SU-DHL-6 (cell line): ENCODE data around the gene NOC2L.

ENCODE experiments used
- H2AFZ ChIP-seq: fragments of 200-600 bp; sonication (generic); 2 replicates; pipeline ENCODE4 v1.6.1; 2014; ENCODE audit warnings: low read depth, mild to moderate bottlenecking, moderate library complexity, mixed read lengths, antibody characterized with exemption, low read length; ENCODE audit not compliant: severe bottlenecking
- H3F3A ChIP-seq: fragments of 200-600 bp; shearing (Covaris generic); 2 replicates; pipeline ENCODE4 v1.6.0; 2016; ENCODE audit warnings: antibody characterized with exemption, mild to moderate bottlenecking; ENCODE audit not compliant: insufficient read depth
- H3K27ac ChIP-seq: fragments of 200-600 bp; sonication (generic); 2 replicates; pipeline ENCODE4 v1.5.1; 2016; ENCODE audit warnings: low read depth, mild to moderate bottlenecking, low read length, moderate library complexity, mixed read lengths
- H3K27me3 ChIP-seq: fragments of 200-600 bp; sonication (generic), shearing (Covaris generic); 2 replicates; pipeline ENCODE4 v1.6.0; 2014; ENCODE audit warnings: mild to moderate bottlenecking, low read length
- H3K36me3 ChIP-seq: fragments of 200-600 bp; sonication (generic); 2 replicates; pipeline ENCODE4 v1.6.1; 2014; ENCODE audit warnings: mild to moderate bottlenecking, low read length, mixed read lengths
- H3K4me2 ChIP-seq: fragments of 300-600, 200-600 bp; shearing (Covaris generic), sonication (generic); 2 replicates; pipeline ENCODE4 v1.6.0; 2014; ENCODE audit warnings: low read length, low read depth, mild to moderate bottlenecking; ENCODE audit not compliant: poor library complexity, severe bottlenecking
- H3K4me3 ChIP-seq: fragments of 200-600 bp; sonication (generic); 2 replicates; pipeline ENCODE4 v1.5.1; 2014; ENCODE audit warnings: antibody characterized with exemption, low read length, mild to moderate bottlenecking, mixed read lengths; ENCODE audit not compliant: insufficient read depth, poor library complexity, severe bottlenecking
- H3K79me2 ChIP-seq: fragments of 200-600 bp; sonication (generic); 2 replicates; pipeline ENCODE4 v1.6.1; 2014; ENCODE audit warnings: mild to moderate bottlenecking, low read length, moderate library complexity; ENCODE audit not compliant: insufficient read depth
- H3K9ac ChIP-seq: fragments of 200-600 bp; sonication (generic); 2 replicates; pipeline ENCODE4 v1.7.0; 2014; ENCODE audit warnings: mild to moderate bottlenecking, low read length
- H3K9me2 ChIP-seq: fragments of 200-600 bp; sonication (generic); replicated peaks from 2 replicates; pipeline ENCODE4 v1.6.1; 2014; ENCODE audit warnings: low read length; ENCODE audit not compliant: insufficient read depth
- H3K9me3 ChIP-seq: fragments of 200-600 bp; sonication (generic); 2 replicates; pipeline ENCODE4 v1.6.1; 2014; ENCODE audit warnings: low read length, mixed read lengths; ENCODE audit not compliant: insufficient read depth
- H4K20me1 ChIP-seq: fragments of 200-600 bp; sonication (generic); 2 replicates; pipeline ENCODE4 v1.6.1; 2014; ENCODE audit warnings: low read depth, mild to moderate bottlenecking, antibody characterized with exemption, low read length, moderate library complexity, mixed read lengths
- EZH2phosphoT487 ChIP-seq: fragments of 200-600 bp; sonication (generic), shearing (Covaris generic); conservative IDR thresholded peaks from 2 replicates; pipeline ENCODE4 v1.6.1; 2018; ENCODE audit warnings: mild to moderate bottlenecking, antibody characterized with exemption, low read length, moderate library complexity, mixed read lengths
- TF ChIP-seq, protein P1 (sequence below): fragments of 200-600 bp; sonication (generic); IDR thresholded peaks from one replicate; pipeline ENCODE4 v1.5.1; 2017; ENCODE audit warnings: antibody characterized with exemption, mild to moderate bottlenecking, low read length, moderate library complexity; ENCODE audit not compliant: insufficient read depth, poor library complexity, severe bottlenecking

NOC2L gene

DNA sequence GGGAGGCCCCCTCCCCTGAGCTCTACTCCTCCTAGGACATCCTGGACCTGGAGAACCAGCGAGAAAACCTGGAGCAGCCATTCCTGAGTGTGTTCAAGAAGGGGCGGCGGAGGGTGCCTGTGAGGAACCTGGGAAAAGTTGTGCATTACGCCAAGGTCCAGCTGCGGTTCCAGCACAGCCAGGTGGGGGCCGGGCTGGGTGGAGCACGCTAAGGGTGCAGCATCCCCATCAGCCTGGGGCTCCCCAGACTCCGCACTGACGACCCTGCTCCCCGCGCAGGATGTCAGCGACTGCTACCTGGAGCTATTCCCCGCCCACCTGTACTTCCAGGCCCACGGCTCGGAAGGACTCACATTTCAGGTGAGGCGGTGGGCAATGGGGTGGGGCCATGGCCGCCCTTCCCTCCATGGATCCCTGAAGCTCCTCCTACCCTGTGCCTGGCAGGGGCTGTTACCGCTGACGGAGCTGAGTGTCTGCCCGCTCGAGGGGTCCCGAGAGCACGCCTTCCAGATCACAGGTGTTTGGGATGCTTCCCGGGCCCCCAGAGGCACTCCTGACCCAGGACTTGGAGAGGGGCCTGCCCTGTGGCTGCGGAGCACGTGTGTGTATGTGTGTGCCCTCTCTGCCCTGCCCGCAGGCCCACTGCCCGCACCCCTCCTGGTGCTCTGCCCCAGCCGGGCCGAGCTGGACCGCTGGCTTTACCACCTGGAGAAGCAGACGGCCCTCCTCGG is 11.4 kb upstream of the NOC2L start:
- Histone ChIP-seq H3K4me3 (no peak overlapping the region), H3K9me2 (no peaks in the 10 kb centered on the region), H4K20me1 (no peaks in the 10 kb centered on the region), H3K9ac (no peak overlapping the region), H3K27ac (no peak overlapping the region), H3F3A (no peaks in the 10 kb centered on the region), H3K27me3 (no peaks in the 10 kb centered on the region), H3K4me2 (no peak overlapping the region), H2AFZ (no peak overlapping the region), H3K9me3 (no peaks in the 10 kb centered on the region), H3K36me3 (no peaks in the 10 kb centered on the region), H3K79me2 (no peaks in the 10 kb centered on the region)
- TF ChIP-seq EZH2phosphoT487, result no peak
- TF ChIP-seq, protein P1, sequence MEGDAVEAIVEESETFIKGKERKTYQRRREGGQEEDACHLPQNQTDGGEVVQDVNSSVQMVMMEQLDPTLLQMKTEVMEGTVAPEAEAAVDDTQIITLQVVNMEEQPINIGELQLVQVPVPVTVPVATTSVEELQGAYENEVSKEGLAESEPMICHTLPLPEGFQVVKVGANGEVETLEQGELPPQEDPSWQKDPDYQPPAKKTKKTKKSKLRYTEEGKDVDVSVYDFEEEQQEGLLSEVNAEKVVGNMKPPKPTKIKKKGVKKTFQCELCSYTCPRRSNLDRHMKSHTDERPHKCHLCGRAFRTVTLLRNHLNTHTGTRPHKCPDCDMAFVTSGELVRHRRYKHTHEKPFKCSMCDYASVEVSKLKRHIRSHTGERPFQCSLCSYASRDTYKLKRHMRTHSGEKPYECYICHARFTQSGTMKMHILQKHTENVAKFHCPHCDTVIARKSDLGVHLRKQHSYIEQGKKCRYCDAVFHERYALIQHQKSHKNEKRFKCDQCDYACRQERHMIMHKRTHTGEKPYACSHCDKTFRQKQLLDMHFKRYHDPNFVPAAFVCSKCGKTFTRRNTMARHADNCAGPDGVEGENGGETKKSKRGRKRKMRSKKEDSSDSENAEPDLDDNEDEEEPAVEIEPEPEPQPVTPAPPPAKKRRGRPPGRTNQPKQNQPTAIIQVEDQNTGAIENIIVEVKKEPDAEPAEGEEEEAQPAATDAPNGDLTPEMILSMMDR, result no peak

DNA sequence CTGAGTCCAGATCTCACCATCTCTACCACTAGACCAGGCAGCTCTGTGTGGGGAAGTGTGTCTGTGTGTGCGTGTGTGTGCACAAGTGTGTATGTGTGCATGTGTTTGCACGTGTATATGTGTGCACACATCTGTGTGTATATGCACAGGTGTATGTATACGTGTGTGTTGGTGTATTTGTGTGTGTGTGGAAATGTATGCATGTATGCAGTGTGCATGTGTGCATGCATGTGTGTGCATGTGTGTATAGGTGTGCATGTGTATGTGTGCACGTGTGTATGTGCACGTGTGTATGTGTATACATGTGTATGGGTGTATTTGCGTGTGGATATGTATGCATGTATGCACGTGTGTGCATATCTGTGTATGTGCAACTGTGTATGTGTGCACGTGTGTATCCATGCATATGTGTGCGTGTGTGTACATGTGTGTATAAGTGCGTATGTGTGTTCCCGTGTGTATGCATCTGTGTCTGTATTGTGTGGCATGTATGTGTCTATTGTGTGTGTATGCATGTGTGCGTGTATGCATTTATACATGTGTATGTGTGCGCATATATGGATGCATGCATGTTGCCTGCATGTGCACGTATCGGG is 10.3 kb upstream of the NOC2L start:
- no peaks in the 10 kb centered on the region for H3K36me3 ChIP-seq
- no peaks in the 10 kb centered on the region for H3K9me2 ChIP-seq
- H3F3A ChIP-seq, result no peaks in the 10 kb centered on the region
- no peaks in the 10 kb centered on the region for H4K20me1 ChIP-seq
- no peaks in the 10 kb centered on the region for H3K27me3 ChIP-seq
- H3K4me2 ChIP-seq, result no peak overlapping the region
- H3K4me3 ChIP-seq, result no peak overlapping the region
- no peak overlapping the region for H3K9ac ChIP-seq
- TF ChIP-seq, protein P1, result no peak
- H3K79me2 ChIP-seq, result no peaks in the 10 kb centered on the region
- H2AFZ ChIP-seq, result no peak overlapping the region
- H3K9me3 ChIP-seq, result no peaks in the 10 kb centered on the region
- H3K27ac ChIP-seq, result no peak overlapping the region

DNA sequence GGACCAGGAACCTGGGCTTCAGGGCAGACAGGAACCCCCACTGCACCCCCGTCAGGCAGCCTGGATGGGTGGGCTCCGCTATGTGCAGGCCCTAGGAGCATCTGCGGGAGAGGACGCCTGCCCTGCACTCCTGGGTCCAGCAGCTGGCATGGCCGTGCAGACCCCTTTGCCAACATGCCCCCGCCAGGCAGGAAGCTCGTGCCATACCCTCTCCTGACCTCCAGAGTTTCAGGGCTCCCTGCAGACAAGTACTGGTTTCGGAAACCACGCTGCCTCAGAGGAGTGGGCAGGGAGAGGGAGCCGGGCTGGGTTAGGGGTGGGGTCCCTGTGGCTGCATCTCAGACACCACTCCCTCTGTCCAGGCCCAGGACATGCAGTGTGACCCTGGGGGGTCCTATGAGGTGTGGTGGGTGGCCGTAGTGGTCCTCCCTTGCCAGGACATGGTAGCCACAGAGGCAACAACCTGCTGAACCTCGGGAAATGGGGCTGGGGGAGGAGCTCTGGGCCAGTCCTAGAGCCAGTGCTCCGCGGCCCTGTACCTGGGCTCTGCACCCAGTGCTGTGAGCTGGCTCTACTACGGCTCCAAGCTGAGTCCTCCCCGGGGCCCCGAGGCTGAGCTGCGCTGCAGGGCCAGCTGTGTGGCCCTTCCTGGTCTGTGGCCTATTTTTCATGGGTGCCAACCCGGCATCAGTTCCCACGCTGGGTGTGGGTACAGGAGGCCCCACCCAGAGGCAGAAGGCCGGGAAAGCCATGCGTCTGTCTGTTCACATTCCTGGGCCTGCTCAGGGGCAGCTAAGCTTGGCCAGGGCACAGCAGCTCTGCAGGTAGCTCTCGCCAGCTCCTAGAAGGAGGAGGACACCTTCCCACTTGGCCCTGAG is 8.6 kb upstream of the NOC2L start:
- Histone ChIP-seq H3K27ac (no peak overlapping the region), H3K4me2 (no peak overlapping the region), H3K36me3 (no peaks in the 10 kb centered on the region), H3F3A (no peaks in the 10 kb centered on the region), H3K4me3 (no peak overlapping the region), H4K20me1 (no peaks in the 10 kb centered on the region), H2AFZ (no peak overlapping the region), H3K9me2 (no peaks in the 10 kb centered on the region), H3K79me2 (no peaks in the 10 kb centered on the region), H3K9me3 (no peaks in the 10 kb centered on the region), H3K27me3 (no peaks in the 10 kb centered on the region), H3K9ac (no peak overlapping the region)
- TF ChIP-seq, protein P1, result no peak
- no peak for TF ChIP-seq EZH2phosphoT487
